Smooth muscle cell of bladder (primary cell): ENCODE measurements around the gene PLXDC2. TPM values are rescaled to one million over a fixed set of nuclear protein-coding genes. Genes with fewer than 3 reads are reported as not detected.

Source experiments
- total RNA-seq: library from RNA; depleted of rRNA; stranded (reverse); fragments of >200 nt; gene quantifications from 2 replicates; pipeline ENCODE4 v1.2.3, GENCODE V29; 2014

Gene PLXDC2
- total RNA-seq: 20.9 and 33.3 TPM in 2 replicates

GRCh38 chr10:19816411-19817230 is at the start of gene PLXDC2:
PLXDC2 (plus strand) TSS chr10:19816432.

